Measurements from ENCODE around the gene TMEM178B. TPM values are rescaled to one million over a fixed set of nuclear protein-coding genes. Genes with fewer than 3 reads are reported as not detected.
A peak's percentile ranks its signal among the peaks of the same experiment; 100 is the strongest.
"Not testable (repeated sequence)": the region's sequence is repeated elsewhere in the genome, so short reads cannot be mapped to it uniquely, and the experiment has no call there.

The TMEM178B gene
- total RNA-seq, 1 experiment from 2014 or later, result 4.3 TPM

- DNase-seq (ENCODE audit: low read depth), result no peak
Observed at GRCh38 chr7:141142058-141142457, 68.2 kb downstream of the TMEM178B start.

- DNase-seq (ENCODE audit: low read depth), result peak; percentile 97
Observed at GRCh38 chr7:141144921-141145629, 71.2 kb downstream of the TMEM178B start.

- DNase-seq (ENCODE audit: low read depth), result peak; percentile 91
Observed at GRCh38 chr7:141145630-141145982, 71.7 kb downstream of the TMEM178B start.

- DNase-seq (ENCODE audit: low read depth), result no peak
Observed at GRCh38 chr7:141147482-141147881, 73.6 kb downstream of the TMEM178B start.

GRCh38 chr7:141150465-141150864 is 76.6 kb downstream of the TMEM178B start:
- peak; percentile 29 for DNase-seq (ENCODE audit: low read depth)

GRCh38 chr7:141151746-141152145 is 77.9 kb downstream of the TMEM178B start:
- DNase-seq (ENCODE audit: low read depth), result peak; percentile 38

GRCh38 chr7:141153231-141153630 is 79.4 kb downstream of the TMEM178B start:
- DNase-seq (ENCODE audit: low read depth), result no peak

- peak; percentile 54 for DNase-seq (ENCODE audit: low read depth)
Observed at GRCh38 chr7:141154131-141154732, 80.4 kb downstream of the TMEM178B start.

- DNase-seq (ENCODE audit: low read depth), result no peak
Observed at GRCh38 chr7:141156407-141156806, 82.5 kb downstream of the TMEM178B start.

GRCh38 chr7:141157138-141157765 is 83.4 kb downstream of the TMEM178B start:
- DNase-seq (ENCODE audit: low read depth), result no peak

GRCh38 chr7:141158561-141158960 is 84.7 kb downstream of the TMEM178B start:
- peak; percentile 99 for DNase-seq (ENCODE audit: low read depth)

- no peak for DNase-seq (ENCODE audit: low read depth)
Observed at GRCh38 chr7:141160246-141160860, 86.5 kb downstream of the TMEM178B start.

- DNase-seq (ENCODE audit: low read depth), result no peak
Observed at GRCh38 chr7:141161550-141162535, 88.0 kb downstream of the TMEM178B start.

GRCh38 chr7:141165521-141165920 is 91.7 kb downstream of the TMEM178B start:
- no peak for DNase-seq (ENCODE audit: low read depth)

- no peak for DNase-seq (ENCODE audit: low read depth)
Observed at GRCh38 chr7:141166926-141167325, 93.1 kb downstream of the TMEM178B start.

GRCh38 chr7:141167381-141167964 is 93.6 kb downstream of the TMEM178B start:
- no peak for DNase-seq (ENCODE audit: low read depth)

- DNase-seq (ENCODE audit: low read depth), result not testable (repeated sequence)
Observed at GRCh38 chr7:141169157-141169556, 95.3 kb downstream of the TMEM178B start.

GRCh38 chr7:141175728-141176127 is 101.9 kb downstream of the TMEM178B start:
- not testable (repeated sequence) for DNase-seq (ENCODE audit: low read depth)

- DNase-seq (ENCODE audit: low read depth), result not testable (repeated sequence)
Observed at GRCh38 chr7:141177120-141177519, 103.3 kb downstream of the TMEM178B start.

- DNase-seq (ENCODE audit: low read depth), result no peak
Observed at GRCh38 chr7:141178486-141179135, 104.7 kb downstream of the TMEM178B start.

All from RPMI7951 (cell line).